Astrocyte (in vitro differentiated cells and primary cell): ENCODE measurements around the gene BRF1. TPM values are rescaled to one million over a fixed set of nuclear protein-coding genes. Genes with fewer than 3 reads are reported as not detected.

Experiments
- DNase-seq: peaks from one replicate; pipeline ENCODE4 v3.0.0-alpha.2; 2010; ENCODE audit warnings: low read depth
- FAIRE-seq: peaks from 2 replicates; lab custom pipeline; 2011; peaks lifted over from hg19 to GRCh38; lab: Jason Lieb, UNC
- H2AFZ ChIP-seq: 2 replicates; pipeline ENCODE4 v1.6.0; 2012; ENCODE audit warnings: low read depth, low read length, inconsistent platforms
- H3K27ac ChIP-seq: 2 replicates; pipeline ENCODE4 v1.5.1; 2011; ENCODE audit warnings: low read depth, low read length, inconsistent platforms
- H3K27me3 ChIP-seq: 2 replicates; pipeline ENCODE4 v1.6.0; 2011; ENCODE audit warnings: low read length, inconsistent platforms; ENCODE audit not compliant: insufficient read depth
- H3K36me3 ChIP-seq: 2 replicates; pipeline ENCODE4 v1.5.1; 2011; ENCODE audit warnings: low read length, inconsistent platforms; ENCODE audit not compliant: insufficient read depth
- H3K4me1 ChIP-seq: 2 replicates; pipeline ENCODE4 v1.5.1; 2011; ENCODE audit warnings: low read length, inconsistent platforms; ENCODE audit not compliant: insufficient read depth
- H3K4me2 ChIP-seq: 2 replicates; pipeline ENCODE4 v1.6.0; 2012; ENCODE audit warnings: low read length, inconsistent platforms
- H3K4me3 ChIP-seq: 2 replicates; pipeline ENCODE4 v1.5.1; 2011; ENCODE audit warnings: low read depth, mild to moderate bottlenecking, low read length, inconsistent platforms; ENCODE audit not compliant: insufficient read depth
- H3K79me2 ChIP-seq: 2 replicates; pipeline ENCODE4 v1.6.0; 2012; ENCODE audit warnings: mild to moderate bottlenecking, low read length, inconsistent platforms; ENCODE audit not compliant: insufficient read depth
- H3K9ac ChIP-seq: 2 replicates; pipeline ENCODE4 v1.6.0; 2012; ENCODE audit warnings: mild to moderate bottlenecking, low read length, inconsistent platforms
- H3K9me3 ChIP-seq: 2 replicates; pipeline ENCODE4 v1.5.1; 2012; ENCODE audit warnings: low read depth, mild to moderate bottlenecking, low read length, inconsistent platforms; ENCODE audit not compliant: insufficient read depth
- H4K20me1 ChIP-seq: 2 replicates; pipeline ENCODE4 v1.6.0; 2012; ENCODE audit warnings: low read length, inconsistent platforms; ENCODE audit not compliant: insufficient read depth
- H3K27ac Mint-ChIP-seq: one replicate; pipeline ENCODE4 v1.8.0; 2021; ENCODE audit warnings: mild to moderate bottlenecking, mixed read lengths; ENCODE audit not compliant: unreplicated experiment
- H3K27me3 Mint-ChIP-seq: one replicate; pipeline ENCODE4 v1.8.0; 2021; ENCODE audit warnings: low read depth, mixed read lengths; ENCODE audit not compliant: unreplicated experiment
- H3K36me3 Mint-ChIP-seq: one replicate; pipeline ENCODE4 v1.8.0; 2021; ENCODE audit warnings: low read depth, mixed read lengths; ENCODE audit not compliant: unreplicated experiment
- H3K4me1 Mint-ChIP-seq: one replicate; pipeline ENCODE4 v1.8.0; 2021; ENCODE audit warnings: low read depth, mixed read lengths; ENCODE audit not compliant: unreplicated experiment
- H3K4me3 Mint-ChIP-seq: one replicate; pipeline ENCODE4 v1.8.0; 2021; ENCODE audit warnings: mild to moderate bottlenecking, moderate library complexity, mixed read lengths; ENCODE audit not compliant: unreplicated experiment
- H3K9me3 Mint-ChIP-seq: one replicate; pipeline ENCODE4 v1.8.0; 2021; ENCODE audit warnings: mild to moderate bottlenecking, mixed read lengths; ENCODE audit not compliant: unreplicated experiment
- EZH2 ChIP-seq: IDR thresholded peaks from 2 replicates; pipeline ENCODE4 v1.6.1; 2012; ENCODE audit warnings: mild to moderate bottlenecking, low read length, inconsistent platforms; ENCODE audit not compliant: insufficient read depth
- total RNA-seq: library from RNA; stranded (reverse); gene quantifications from 2 replicates; pipeline ENCODE4 v1.2.1, GENCODE V29; 2021
- TF ChIP-seq, protein P1 (sequence below): IDR thresholded peaks from 2 replicates; pipeline ENCODE4 v1.5.1; 2011; ENCODE audit warnings: low read depth, mild to moderate bottlenecking, inconsistent platforms, low read length, moderate library complexity; ENCODE audit not compliant: insufficient read depth

Gene BRF1
- total RNA-seq, 1 donor from 2014 or later, result 20.5 TPM

- Histone ChIP-seq H3K9ac (peak overlapping the region; percentile 63), H3K36me3 (no peaks in the 10 kb centered on the region), H3K27ac (no peak overlapping the region), H3K4me3 (peak overlapping the region; percentile 64), H3K27me3 (no peaks in the 10 kb centered on the region), H3K9me3 (no peaks in the 10 kb centered on the region), H2AFZ (no peak overlapping the region), H3K4me1 (peaks cover 20% of the 10 kb centered on the region), H3K79me2 (peaks cover 47% of the 10 kb centered on the region), H3K4me2 (peak overlapping the region; percentile 94), H4K20me1 (peaks cover 38% of the 10 kb centered on the region)
- Mint-ChIP-seq H3K4me1 (peaks cover 12% of the 10 kb centered on the region), H3K27me3 (no peaks in the 10 kb centered on the region), H3K36me3 (no peaks in the 10 kb centered on the region), H3K27ac (no peak overlapping the region), H3K4me3 (peak overlapping the region; percentile 87), H3K9me3 (no peaks in the 10 kb centered on the region)
- TF ChIP-seq, protein P1, sequence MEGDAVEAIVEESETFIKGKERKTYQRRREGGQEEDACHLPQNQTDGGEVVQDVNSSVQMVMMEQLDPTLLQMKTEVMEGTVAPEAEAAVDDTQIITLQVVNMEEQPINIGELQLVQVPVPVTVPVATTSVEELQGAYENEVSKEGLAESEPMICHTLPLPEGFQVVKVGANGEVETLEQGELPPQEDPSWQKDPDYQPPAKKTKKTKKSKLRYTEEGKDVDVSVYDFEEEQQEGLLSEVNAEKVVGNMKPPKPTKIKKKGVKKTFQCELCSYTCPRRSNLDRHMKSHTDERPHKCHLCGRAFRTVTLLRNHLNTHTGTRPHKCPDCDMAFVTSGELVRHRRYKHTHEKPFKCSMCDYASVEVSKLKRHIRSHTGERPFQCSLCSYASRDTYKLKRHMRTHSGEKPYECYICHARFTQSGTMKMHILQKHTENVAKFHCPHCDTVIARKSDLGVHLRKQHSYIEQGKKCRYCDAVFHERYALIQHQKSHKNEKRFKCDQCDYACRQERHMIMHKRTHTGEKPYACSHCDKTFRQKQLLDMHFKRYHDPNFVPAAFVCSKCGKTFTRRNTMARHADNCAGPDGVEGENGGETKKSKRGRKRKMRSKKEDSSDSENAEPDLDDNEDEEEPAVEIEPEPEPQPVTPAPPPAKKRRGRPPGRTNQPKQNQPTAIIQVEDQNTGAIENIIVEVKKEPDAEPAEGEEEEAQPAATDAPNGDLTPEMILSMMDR, result no peak
- FAIRE-seq (no peak), DNase-seq (no peak)
These were observed 15.3 kb upstream of the BRF1 start for GRCh38 chr14:105315941-105316576.

GRCh38 chr14:105315211-105315721, 14.5 kb upstream of the BRF1 start:
- H3K4me3 Mint-ChIP-seq, result peak overlapping the region; percentile 87
- Histone ChIP-seq H3K27ac (no peak overlapping the region), H3K36me3 (no peaks in the 10 kb centered on the region), H3K4me1 (peaks cover 20% of the 10 kb centered on the region), H3K4me2 (peak overlapping the region; percentile 94), H4K20me1 (peaks cover 30% of the 10 kb centered on the region), H2AFZ (peak overlapping the region; percentile 52), H3K9ac (peak overlapping the region; percentile 63), H3K27me3 (no peaks in the 10 kb centered on the region), H3K4me3 (peak overlapping the region; percentile 64), H3K79me2 (peaks cover 39% of the 10 kb centered on the region), H3K9me3 (no peaks in the 10 kb centered on the region)
- H3K36me3 Mint-ChIP-seq, result no peaks in the 10 kb centered on the region
- DNase-seq (no peak), FAIRE-seq (no peak)
- no peaks in the 10 kb centered on the region for H3K9me3 Mint-ChIP-seq
- no peak for TF ChIP-seq EZH2
- TF ChIP-seq, protein P1, result no peak
- peak overlapping the region; percentile 69 for H3K27ac Mint-ChIP-seq
- H3K27me3 Mint-ChIP-seq, result no peaks in the 10 kb centered on the region
- peaks cover 12% of the 10 kb centered on the region for H3K4me1 Mint-ChIP-seq
